K562 (cell line): Measurements from ENCODE around the gene HTR2B. TPM values are rescaled to one million over a fixed set of nuclear protein-coding genes. Genes with fewer than 3 reads are reported as not detected.

Experiments used
- ATAC-seq: fragments of 200-7000 bp; cut with Tn5 transposase; 3 replicates; pipeline ENCODE4 v1.9.1; 2020; ENCODE audit warnings: moderate library complexity
- BruUV-seq: library from RNA; stranded (reverse); fragments of 400-500 nt; replicated peaks from 2 replicates; lab custom pipeline; 2021; lab: Mats Ljungman, UMichigan
- CTCF ChIA-PET: fragments of 300-600 bp; formaldehyde crosslinking; extraction: SDS; loops from one replicate; lab custom pipeline; 2021; ENCODE audit warnings: low intra/inter-chr PET ratio; lab: Yijun Ruan, JAX
- POLR2A ChIA-PET: fragments of 300-600, 350-650 bp; sonication (Branson Sonifier 250); formaldehyde crosslinking; extraction: SDS; loops from one replicate; lab custom pipeline; 2021; ENCODE audit warnings: antibody characterized with exemption, inconsistent platforms; lab: Yijun Ruan, JAX
- DNase-seq, 4 experiments: peaks; one replicate each; pipeline versions ENCODE4 v3.0.0 to v3.0.0-alpha.2; 2011 to 2018; ENCODE audit warnings: low spot score in 3 of 4, mixed read lengths in 3 of 4; ENCODE audit errors: extremely low read depth in 1 of 4
- FAIRE-seq: peaks from 2 replicates; lab custom pipeline; 2011; peaks lifted over from hg19 to GRCh38; lab: Jason Lieb, UNC
- H2AFZ ChIP-seq: 2 replicates; pipeline ENCODE4 v1.6.0; 2011; ENCODE audit warnings: low read depth, low read length, control low read depth, inconsistent platforms
- H3K27ac ChIP-seq: fragments of 200-600 bp; 3 replicates; pipeline ENCODE4 v1.8.0; 2011; ENCODE audit warnings: low read depth, mild to moderate bottlenecking, control low read depth, inconsistent platforms, low read length, moderate library complexity, mixed read lengths; ENCODE audit errors: extremely low read depth
- H3K27me3 ChIP-seq, 2 experiments: fragments of 300-600 bp in 1 of 2; 2 replicates in 1 of 2; 3 replicates in 1 of 2; pipeline versions ENCODE4 v1.6.0 to v1.8.0; 2011; ENCODE audit warnings: inconsistent platforms in 2 of 2, low read length in 2 of 2, mild to moderate bottlenecking in 1 of 2, mixed read lengths in 1 of 2, moderate library complexity in 1 of 2; ENCODE audit not compliant: control insufficient read depth in 2 of 2, insufficient read depth in 2 of 2
- H3K36me3 ChIP-seq: fragments of 300-600 bp; 3 replicates; pipeline ENCODE4 v1.8.0; 2011; ENCODE audit warnings: mild to moderate bottlenecking, low read length, inconsistent platforms; ENCODE audit not compliant: control insufficient read depth, insufficient read depth
- H3K4me1 ChIP-seq, 2 experiments: fragments of 200-600 bp in 1 of 2; replicated peaks in 1 of 2; 2 replicates in 1 of 2; 3 replicates in 1 of 2; pipeline versions ENCODE4 v1.5.1 to v1.8.0; 2011; ENCODE audit warnings: inconsistent platforms in 2 of 2, low read length in 2 of 2, mild to moderate bottlenecking in 1 of 2, mixed read lengths in 1 of 2, moderate library complexity in 1 of 2; ENCODE audit not compliant: control insufficient read depth in 2 of 2, insufficient read depth in 2 of 2
- H3K4me2 ChIP-seq: 2 replicates; pipeline ENCODE4 v1.6.1; 2011; ENCODE audit warnings: low read length, control low read depth, inconsistent platforms, mixed read lengths; ENCODE audit not compliant: insufficient read depth
- H3K4me3 ChIP-seq: fragments of 200-600 bp; sonication (generic), shearing (Covaris generic); 2 replicates; pipeline ENCODE4 v1.5.1; 2016; ENCODE audit warnings: control low read depth, inconsistent platforms
- H3K79me2 ChIP-seq: fragments of 200-600 bp; 3 replicates; pipeline ENCODE4 v1.8.0; 2011; ENCODE audit warnings: low read length, inconsistent platforms; ENCODE audit not compliant: control insufficient read depth, insufficient read depth
- H3K9ac ChIP-seq, 2 experiments: 2 replicates each; pipeline versions ENCODE4 v1.6.0 to v1.6.1; 2011; ENCODE audit warnings: low read depth in 2 of 2, low read length in 2 of 2, control low read depth in 1 of 2, inconsistent platforms in 1 of 2, mild to moderate bottlenecking in 1 of 2, mixed read lengths in 1 of 2; ENCODE audit not compliant: insufficient read depth in 1 of 2
- H3K9me1 ChIP-seq: one replicate; pipeline ENCODE4 v1.6.0; 2011; ENCODE audit warnings: inconsistent platforms, mild to moderate bottlenecking, low read length, moderate library complexity; ENCODE audit not compliant: control insufficient read depth, insufficient read depth
- H3K9me3 ChIP-seq: replicated peaks from 2 replicates; pipeline ENCODE4 v1.5.1; 2011; ENCODE audit warnings: low read depth, low read length, inconsistent platforms; ENCODE audit not compliant: control insufficient read depth, insufficient read depth
- H4K20me1 ChIP-seq: replicated peaks from 2 replicates; pipeline ENCODE4 v1.6.1; 2011; ENCODE audit warnings: low read length, inconsistent platforms, mixed read lengths; ENCODE audit not compliant: control insufficient read depth, insufficient read depth
- BCL6 ChIP-seq: fragments of 250-450 bp; sonication (Bioruptor Pico); IDR thresholded peaks from 2 replicates; pipeline ENCODE4 v1.4.0; 2020
- BMI1 ChIP-seq: fragments of 150-350 bp; IDR thresholded peaks from 2 replicates; pipeline ENCODE4 v1.6.1; 2014; ENCODE audit warnings: low read length
- DIDO1 ChIP-seq: fragments of 450-650 bp; IDR thresholded peaks from 2 replicates; pipeline ENCODE4 v1.6.1; 2016; ENCODE audit warnings: low read depth, missing biosample characterization, missing genetic modification characterization
- DPF2 ChIP-seq: fragments of 450-650 bp; IDR thresholded peaks from 2 replicates; pipeline ENCODE4 v1.6.1; 2016
- HMBOX1 ChIP-seq: sonication (generic); IDR thresholded peaks from 2 replicates; pipeline ENCODE4 v1.6.1; 2016
- RFX5 ChIP-seq: IDR thresholded peaks from 2 replicates; pipeline ENCODE4 v1.6.1; 2011; ENCODE audit warnings: low read depth, mild to moderate bottlenecking, improper control_type of control experiment, low read length
- SRSF3 ChIP-seq: fragments of 200-400 bp; formaldehyde crosslinking; IDR thresholded peaks from 2 replicates; pipeline ENCODE4 v1.6.1; 2016; ENCODE audit warnings: mild to moderate bottlenecking, low read length, moderate library complexity; ENCODE audit not compliant: insufficient read depth
- ZNF384 ChIP-seq: IDR thresholded peaks from 2 replicates; pipeline ENCODE4 v1.6.1; 2012; ENCODE audit warnings: low read depth, low read length, improper control_type of control experiment
- WGBS: fragments of 100-300 bp; shearing (Covaris generic); methylation state at CpG from one replicate; pipeline ENCODE4 v1.1.6; 2016; ENCODE audit warnings: low coverage, mixed read lengths; ENCODE audit not compliant: insufficient coverage; ENCODE audit errors: missing lambda C conversion rate; 5-methylcytosine and 5-hydroxymethylcytosine counted together
- in situ Hi-C: fragments of 300-500 bp; cut with MboI; formaldehyde crosslinking; loops from 4 replicates; pipeline ENCODE4 v1.15.0; 2018; ENCODE audit warnings: inconsistent platforms, mixed read lengths
- intact Hi-C: fragments of 100-400 bp; cut with micrococcal nuclease; formaldehyde crosslinking; loops from 2 replicates; pipeline ENCODE4 v1.14.2; 2022
- polyA plus RNA-seq, 8 experiments: library from polyadenylated mRNA; depleted of rRNA in 4 of 8; stranded (reverse) in 5 of 8; unstranded in 3 of 8; fragments of >200 nt; fragmentation: Nextera tagmentation in 2 of 8; fragmentation: Illumina TruSeq in 1 of 8; extraction: Ambion mirVana in 2 of 8; extraction: Trizol in 1 of 8; gene quantifications; 2 replicates each; pipeline versions ENCODE4 v1.2.1 to v1.2.3, GENCODE V29; 2011 to 2014; ENCODE audit warnings: inconsistent platforms in 1 of 8, missing spikeins in 1 of 8
- total RNA-seq, 7 experiments: library from RNA; depleted of rRNA in 6 of 7; stranded (reverse); fragments of >200 nt in 6 of 7; fragmentation: Illumina TruSeq in 2 of 7; extraction: Trizol in 2 of 7; gene quantifications; 2 replicates each; pipeline versions ENCODE4 v1.2.1 to v1.2.3, GENCODE V29; 2011 to 2021; ENCODE audit warnings: low replicate concordance in 1 of 7
- TF ChIP-seq, protein P1 (sequence below): fragments of 450-650 bp; formaldehyde crosslinking; IDR thresholded peaks from 2 replicates; pipeline ENCODE4 v1.4.0; 2022; ENCODE audit warnings: missing genetic modification characterization
- TF ChIP-seq, protein P2 (sequence below), 2 experiments: IDR thresholded peaks; 2 replicates each; pipeline ENCODE4 v1.6.1; 2011; ENCODE audit warnings: borderline replicate concordance in 1 of 2, control low read depth in 1 of 2, low read depth in 1 of 2, low read length in 1 of 2, mild to moderate bottlenecking in 1 of 2, mixed read lengths in 1 of 2, moderate library complexity in 1 of 2; ENCODE audit not compliant: insufficient read depth in 1 of 2, insufficient read length in 1 of 2, poor library complexity in 1 of 2, severe bottlenecking in 1 of 2; ENCODE audit errors: extremely low read depth in 1 of 2
- TF ChIP-seq, protein P3 (sequence below): fragments of 450-650 bp; IDR thresholded peaks from 2 replicates; pipeline ENCODE4 v1.6.1; 2018; ENCODE audit warnings: mild to moderate bottlenecking, low read depth; ENCODE audit not compliant: partially characterized antibody

Gene HTR2B
- total and polyA plus RNA-seq, 9 of the 15 experiments (the other 6 are each of a cell fraction or from before 2014, with no cell fraction given): not detected

DNA sequence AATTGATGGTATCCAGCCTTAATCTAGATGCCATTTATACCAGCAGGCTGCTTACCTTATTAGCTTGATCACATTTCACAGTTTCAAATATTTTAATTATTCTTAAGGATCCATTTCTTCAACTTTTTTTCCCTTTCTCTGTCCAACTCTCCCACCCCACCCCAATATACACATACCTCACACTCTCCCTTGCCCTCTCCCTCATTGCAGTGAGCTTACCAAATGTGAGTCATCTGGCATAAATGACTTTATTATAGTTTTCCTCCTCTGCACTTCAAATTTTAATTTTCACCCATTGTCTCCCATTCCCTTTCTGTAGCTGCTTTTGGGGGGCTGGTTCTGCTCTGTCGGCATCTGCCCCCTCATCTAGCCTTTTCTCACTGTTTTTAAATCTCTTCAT lies 12.9 kb downstream of the HTR2B start:
- no peak overlapping the region for H3K4me3 ChIP-seq
- POLR2A ChIA-PET: interaction anchor here (1.3 kb wide), 1 partner anchor 11 kb away, joined by 3 read pairs; no protein-coding TSS in a partner anchor
- ATAC-seq (no peak), FAIRE-seq (no peak), DNase-seq (no peak)
- no peaks in the 10 kb centered on the region for H3K27me3 ChIP-seq
- H3K27ac ChIP-seq: no peak overlapping the region
- no peaks in the 10 kb centered on the region for H4K20me1 ChIP-seq
- CTCF ChIA-PET: no interaction called here
- peaks cover 60% of the 10 kb centered on the region for H3K36me3 ChIP-seq
- H3K9me1 ChIP-seq: no peaks in the 10 kb centered on the region
- H3K4me1 ChIP-seq: no peaks in the 10 kb centered on the region
- no TSS peak for BruUV-seq
- H2AFZ ChIP-seq: no peak overlapping the region
- 100% methylated on average over 1 of the region's 1 CpG for WGBS
- H3K79me2 ChIP-seq: no peaks in the 10 kb centered on the region
- in situ Hi-C loops: no loop called here
- TF ChIP-seq DPF2 (no peak), RFX5 (no peak), ZNF384 (no peak), BCL6 (CRISPR knock-in tag) (no peak), DIDO1 (tag) (no peak)
- TF ChIP-seq, protein P1, sequence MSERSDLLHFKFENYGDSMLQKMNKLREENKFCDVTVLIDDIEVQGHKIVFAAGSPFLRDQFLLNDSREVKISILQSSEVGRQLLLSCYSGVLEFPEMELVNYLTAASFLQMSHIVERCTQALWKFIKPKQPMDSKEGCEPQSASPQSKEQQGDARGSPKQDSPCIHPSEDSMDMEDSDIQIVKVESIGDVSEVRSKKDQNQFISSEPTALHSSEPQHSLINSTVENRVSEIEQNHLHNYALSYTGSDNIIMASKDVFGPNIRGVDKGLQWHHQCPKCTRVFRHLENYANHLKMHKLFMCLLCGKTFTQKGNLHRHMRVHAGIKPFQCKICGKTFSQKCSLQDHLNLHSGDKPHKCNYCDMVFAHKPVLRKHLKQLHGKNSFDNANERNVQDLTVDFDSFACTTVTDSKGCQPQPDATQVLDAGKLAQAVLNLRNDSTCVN (CRISPR knock-in tag): no peak
- H3K9me3 ChIP-seq: no peaks in the 10 kb centered on the region
- H3K4me2 ChIP-seq: no peak overlapping the region
- intact Hi-C loops: no loop called here
- H3K9ac ChIP-seq: no peak overlapping the region

GRCh38 chr2:231110551-231110950 lies 14.3 kb downstream of the HTR2B start:
- no peaks in the 10 kb centered on the region for H3K9me3 ChIP-seq
- no peaks in the 10 kb centered on the region for H3K9me1 ChIP-seq
- peaks cover 71% of the 10 kb centered on the region for H3K36me3 ChIP-seq
- no peak overlapping the region for H3K4me3 ChIP-seq
- H3K9ac ChIP-seq: no peak overlapping the region
- intact Hi-C loops: no loop called here
- H4K20me1 ChIP-seq: no peaks in the 10 kb centered on the region
- no TSS peak for BruUV-seq
- ATAC-seq (no peak), DNase-seq (no peak), FAIRE-seq (no peak)
- H3K27ac ChIP-seq: no peak overlapping the region
- no peak overlapping the region for H2AFZ ChIP-seq
- ChIA-PET CTCF (no interaction called here), POLR2A (no interaction called here)
- H3K27me3 ChIP-seq: no peaks in the 10 kb centered on the region
- WGBS: 100% methylated on average over 1 of the region's 1 CpG
- H3K79me2 ChIP-seq: no peaks in the 10 kb centered on the region
- in situ Hi-C loops: no loop called here
- no peak overlapping the region for H3K4me2 ChIP-seq
- H3K4me1 ChIP-seq: no peaks in the 10 kb centered on the region
- TF ChIP-seq SRSF3 (no peak), HMBOX1 (no peak), BMI1 (no peak)
- TF ChIP-seq, protein P2, sequence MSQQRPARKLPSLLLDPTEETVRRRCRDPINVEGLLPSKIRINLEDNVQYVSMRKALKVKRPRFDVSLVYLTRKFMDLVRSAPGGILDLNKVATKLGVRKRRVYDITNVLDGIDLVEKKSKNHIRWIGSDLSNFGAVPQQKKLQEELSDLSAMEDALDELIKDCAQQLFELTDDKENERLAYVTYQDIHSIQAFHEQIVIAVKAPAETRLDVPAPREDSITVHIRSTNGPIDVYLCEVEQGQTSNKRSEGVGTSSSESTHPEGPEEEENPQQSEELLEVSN (IDR thresholded peaks at IDR 0.05; ENCODE audit: borderline replicate concordance in 1 of 2, extremely low read depth in 1 of 2, insufficient read depth in 1 of 2, insufficient read length in 1 of 2, low read depth in 1 of 2, low read length in 1 of 2, poor library complexity in 1 of 2, severe bottlenecking in 1 of 2): no peak
- TF ChIP-seq, protein P3, sequence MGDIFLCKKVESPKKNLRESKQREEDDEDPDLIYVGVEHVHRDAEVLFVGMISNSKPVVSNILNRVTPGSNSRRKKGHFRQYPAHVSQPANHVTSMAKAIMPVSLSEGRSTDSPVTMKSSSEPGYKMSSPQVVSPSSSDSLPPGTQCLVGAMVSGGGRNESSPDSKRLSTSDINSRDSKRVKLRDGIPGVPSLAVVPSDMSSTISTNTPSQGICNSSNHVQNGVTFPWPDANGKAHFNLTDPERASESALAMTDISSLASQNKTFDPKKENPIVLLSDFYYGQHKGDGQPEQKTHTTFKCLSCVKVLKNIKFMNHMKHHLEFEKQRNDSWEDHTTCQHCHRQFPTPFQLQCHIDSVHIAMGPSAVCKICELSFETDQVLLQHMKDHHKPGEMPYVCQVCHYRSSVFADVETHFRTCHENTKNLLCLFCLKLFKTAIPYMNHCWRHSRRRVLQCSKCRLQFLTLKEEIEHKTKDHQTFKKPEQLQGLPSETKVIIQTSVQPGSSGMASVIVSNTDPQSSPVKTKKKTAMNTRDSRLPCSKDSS: no peak
